ENCODE results near the gene ANGPTL2.

ANGPTL2 gene

GRCh38 chr9:127163409-127163808 lies 41.0 kb upstream of the ANGPTL2 start:
- peaks cover 22% of the 10 kb centered on the region; the same call in 1 of the 2 replicates for H3K4me1 ChIP-seq (ENCODE audit: insufficient read depth, low read length)

GRCh38 chr9:127162864-127163365 lies 40.5 kb upstream of the ANGPTL2 start:
- Histone ChIP-seq H3K27ac (ENCODE audit: low read length) (no peak overlapping the region), H3K27me3 (ENCODE audit: insufficient read depth, low read length) (no peaks in the 10 kb centered on the region), H3K4me1 (ENCODE audit: insufficient read depth, low read length) (peaks cover 22% of the 10 kb centered on the region; the same call in 1 of the 2 replicates), H3K9me3 (ENCODE audit: insufficient read depth, low read depth, low read length) (no peaks in the 10 kb centered on the region), H3K36me3 (ENCODE audit: insufficient read depth, low read depth, low read length) (no peaks in the 10 kb centered on the region), H3K9ac (ENCODE audit: low read depth, low read length) (no peak overlapping the region), H3K4me3 (ENCODE audit: low read length) (no peak overlapping the region)

More at GRCh38 chr9:127163409-127163808, 41.0 kb upstream of the ANGPTL2 start:
- Histone ChIP-seq H3K4me3 (ENCODE audit: low read length) (no peak overlapping the region), H3K27ac (ENCODE audit: low read length) (no peak overlapping the region), H3K36me3 (ENCODE audit: insufficient read depth, low read depth, low read length) (no peaks in the 10 kb centered on the region), H3K9ac (ENCODE audit: low read depth, low read length) (no peak overlapping the region), H3K9me3 (ENCODE audit: insufficient read depth, low read depth, low read length) (no peaks in the 10 kb centered on the region), H3K27me3 (ENCODE audit: insufficient read depth, low read length) (no peaks in the 10 kb centered on the region)

- no peaks in the 10 kb centered on the region for H3K9me3 ChIP-seq (ENCODE audit: insufficient read depth, low read depth, low read length)
- no peak overlapping the region for H3K4me3 ChIP-seq (ENCODE audit: low read length)
- no peaks in the 10 kb centered on the region for H3K27me3 ChIP-seq (ENCODE audit: insufficient read depth, low read length)
- H3K9ac ChIP-seq (ENCODE audit: low read depth, low read length) = no peak overlapping the region
- peaks cover 22% of the 10 kb centered on the region; the same call in 1 of the 2 replicates for H3K4me1 ChIP-seq (ENCODE audit: insufficient read depth, low read length)
- no peak overlapping the region for H3K27ac ChIP-seq (ENCODE audit: low read length)
- H3K36me3 ChIP-seq (ENCODE audit: insufficient read depth, low read depth, low read length) = no peaks in the 10 kb centered on the region
Observed at GRCh38 chr9:127162046-127162863, 39.8 kb upstream of the ANGPTL2 start.

GRCh38 chr9:127161081-127161624 lies 38.7 kb upstream of the ANGPTL2 start:
- H3K36me3 ChIP-seq (ENCODE audit: insufficient read depth, low read depth, low read length) = no peaks in the 10 kb centered on the region
- H3K27me3 ChIP-seq (ENCODE audit: insufficient read depth, low read length) = no peaks in the 10 kb centered on the region
- no peak overlapping the region for H3K9ac ChIP-seq (ENCODE audit: low read depth, low read length)
- H3K4me1 ChIP-seq (ENCODE audit: insufficient read depth, low read length) = peaks cover 22% of the 10 kb centered on the region; the same call in 1 of the 2 replicates
- no peak overlapping the region for H3K27ac ChIP-seq (ENCODE audit: low read length)
- H3K4me3 ChIP-seq (ENCODE audit: low read length) = no peak overlapping the region
- H3K9me3 ChIP-seq (ENCODE audit: insufficient read depth, low read depth, low read length) = no peaks in the 10 kb centered on the region

- Histone ChIP-seq H3K9me3 (ENCODE audit: insufficient read depth, low read depth, low read length) (no peaks in the 10 kb centered on the region), H3K4me1 (ENCODE audit: insufficient read depth, low read length) (peaks cover 19% of the 10 kb centered on the region; the same call in 1 of the 2 replicates), H3K9ac (ENCODE audit: low read depth, low read length) (no peak overlapping the region), H3K36me3 (ENCODE audit: insufficient read depth, low read depth, low read length) (no peaks in the 10 kb centered on the region), H3K4me3 (ENCODE audit: low read length) (peak overlapping the region; percentile 3; the same call in 1 of the 2 replicates), H3K27ac (ENCODE audit: low read length) (no peak overlapping the region), H3K27me3 (ENCODE audit: insufficient read depth, low read length) (no peaks in the 10 kb centered on the region)
Observed at GRCh38 chr9:127159949-127160610, 37.6 kb upstream of the ANGPTL2 start.

GRCh38 chr9:127159325-127159801 lies 36.9 kb upstream of the ANGPTL2 start:
- H3K4me1 ChIP-seq (ENCODE audit: insufficient read depth, low read length) = peaks cover 16% of the 10 kb centered on the region; the same call in 1 of the 2 replicates
- H3K27me3 ChIP-seq (ENCODE audit: insufficient read depth, low read length) = no peaks in the 10 kb centered on the region

GRCh38 chr9:127158786-127159324 lies 36.4 kb upstream of the ANGPTL2 start:
- Histone ChIP-seq H3K27ac (ENCODE audit: low read length) (no peak overlapping the region), H3K4me3 (ENCODE audit: low read length) (no peak overlapping the region)

More at GRCh38 chr9:127159325-127159801, 36.9 kb upstream of the ANGPTL2 start:
- no peaks in the 10 kb centered on the region for H3K36me3 ChIP-seq (ENCODE audit: insufficient read depth, low read depth, low read length)
- peak overlapping the region; percentile 35; the same call in 1 of the 2 replicates for H3K9ac ChIP-seq (ENCODE audit: low read depth, low read length)
- no peak overlapping the region for H3K27ac ChIP-seq (ENCODE audit: low read length)
- H3K4me3 ChIP-seq (ENCODE audit: low read length) = peak overlapping the region; percentile 3; the same call in 1 of the 2 replicates
- H3K9me3 ChIP-seq (ENCODE audit: insufficient read depth, low read depth, low read length) = no peaks in the 10 kb centered on the region

GRCh38 chr9:127155314-127155960 lies 33.0 kb upstream of the ANGPTL2 start:
- Histone ChIP-seq H3K9ac (ENCODE audit: low read depth, low read length) (no peak overlapping the region), H3K4me3 (ENCODE audit: low read length) (no peak overlapping the region), H3K36me3 (ENCODE audit: insufficient read depth, low read depth, low read length) (no peaks in the 10 kb centered on the region), H3K4me1 (ENCODE audit: insufficient read depth, low read length) (peaks cover 12% of the 10 kb centered on the region; the same call in 1 of the 2 replicates), H3K27ac (ENCODE audit: low read length) (no peak overlapping the region), H3K27me3 (ENCODE audit: insufficient read depth, low read length) (no peaks in the 10 kb centered on the region), H3K9me3 (ENCODE audit: insufficient read depth, low read depth, low read length) (no peaks in the 10 kb centered on the region)

More at GRCh38 chr9:127158786-127159324, 36.4 kb upstream of the ANGPTL2 start:
- Histone ChIP-seq H3K36me3 (ENCODE audit: insufficient read depth, low read depth, low read length) (no peaks in the 10 kb centered on the region), H3K9ac (ENCODE audit: low read depth, low read length) (peak overlapping the region; percentile 35; the same call in 1 of the 2 replicates), H3K27me3 (ENCODE audit: insufficient read depth, low read length) (no peaks in the 10 kb centered on the region), H3K9me3 (ENCODE audit: insufficient read depth, low read depth, low read length) (no peaks in the 10 kb centered on the region), H3K4me1 (ENCODE audit: insufficient read depth, low read length) (peaks cover 16% of the 10 kb centered on the region; the same call in 1 of the 2 replicates)

GRCh38 chr9:127154390-127155191 lies 32.2 kb upstream of the ANGPTL2 start:
- H3K9ac ChIP-seq (ENCODE audit: low read depth, low read length) = no peak overlapping the region
- H3K27me3 ChIP-seq (ENCODE audit: insufficient read depth, low read length) = no peaks in the 10 kb centered on the region
- H3K4me1 ChIP-seq (ENCODE audit: insufficient read depth, low read length) = peaks cover 7% of the 10 kb centered on the region; the same call in 1 of the 2 replicates
- no peaks in the 10 kb centered on the region for H3K9me3 ChIP-seq (ENCODE audit: insufficient read depth, low read depth, low read length)
- H3K36me3 ChIP-seq (ENCODE audit: insufficient read depth, low read depth, low read length) = no peaks in the 10 kb centered on the region
- no peak overlapping the region for H3K27ac ChIP-seq (ENCODE audit: low read length)
- H3K4me3 ChIP-seq (ENCODE audit: low read length) = no peak overlapping the region

GRCh38 chr9:127154003-127154389 lies 31.6 kb upstream of the ANGPTL2 start:
- Histone ChIP-seq H3K4me3 (ENCODE audit: low read length) (no peak overlapping the region), H3K27ac (ENCODE audit: low read length) (no peak overlapping the region)

More at GRCh38 chr9:127154003-127154389, 31.6 kb upstream of the ANGPTL2 start:
- Histone ChIP-seq H3K9ac (ENCODE audit: low read depth, low read length) (no peak overlapping the region), H3K4me1 (ENCODE audit: insufficient read depth, low read length) (peaks cover 4% of the 10 kb centered on the region; the same call in 1 of the 2 replicates), H3K27me3 (ENCODE audit: insufficient read depth, low read length) (no peaks in the 10 kb centered on the region), H3K9me3 (ENCODE audit: insufficient read depth, low read depth, low read length) (no peaks in the 10 kb centered on the region), H3K36me3 (ENCODE audit: insufficient read depth, low read depth, low read length) (no peaks in the 10 kb centered on the region)
